Upper lobe of left lung (tissue), 4 donors: ENCODE measurements around the gene HOXA5.

Source experiments
- CTCF ChIP-seq, 6 experiments: fragments of 450-650 bp in 4 of 6; fragments of 200-600 bp in 2 of 6; sonication (generic) in 2 of 6; IDR thresholded peaks; one replicate each; pipeline ENCODE4 v1.5.1; 2016 to 2019; ENCODE audit warnings: antibody characterized with exemption in 6 of 6
- POLR2A ChIP-seq, 4 donors: fragments of 450-650 bp; IDR thresholded peaks; one replicate each; pipeline ENCODE4 v1.5.1; 2016 to 2017; ENCODE audit warnings: antibody characterized with exemption in 4 of 4, mild to moderate bottlenecking in 2 of 4

DNA sequence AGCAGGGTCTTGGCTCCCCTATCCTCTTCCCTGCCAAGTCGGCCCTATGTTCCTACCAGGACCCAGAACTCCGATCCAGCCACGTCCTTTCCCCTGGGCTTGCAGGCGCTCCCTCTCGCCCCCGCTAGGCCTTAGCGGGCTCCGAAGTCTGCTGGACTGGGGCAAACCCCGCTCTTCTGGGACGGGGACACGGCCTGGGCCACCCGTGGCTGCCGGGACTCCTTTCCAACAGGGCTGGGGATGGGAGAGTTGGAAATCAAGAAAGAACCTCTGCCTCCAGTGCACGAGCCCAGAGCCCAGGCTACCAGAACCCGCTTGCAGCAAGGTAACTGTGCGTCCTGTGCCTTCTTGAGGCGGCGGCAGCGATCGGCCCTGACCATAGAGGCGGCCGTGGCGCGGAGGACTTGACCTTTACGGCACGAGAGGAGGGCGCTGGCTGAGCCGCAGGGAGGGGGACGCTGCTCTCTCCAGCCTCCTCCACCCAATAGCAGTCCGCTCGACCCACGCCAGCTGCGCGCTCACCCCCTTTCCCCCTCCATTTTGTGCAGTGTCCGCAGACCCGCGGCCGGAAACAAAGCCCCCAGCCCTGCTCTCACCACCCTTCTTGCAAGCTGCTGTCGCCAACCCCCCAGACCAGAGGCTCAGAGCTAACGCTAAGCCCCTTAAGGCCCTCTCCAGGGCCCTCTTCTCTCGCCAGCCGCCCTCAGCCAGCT is 48.5 kb upstream of the HOXA5 start:
- TF ChIP-seq CTCF (IDR thresholded peaks at IDR 0.05), result no peak
- TF ChIP-seq POLR2A (IDR thresholded peaks at IDR 0.05), result no peak
